Tibial nerve (tissue), 3 donors: ENCODE data around the gene FNIP2.

Source experiments
- POLR2A ChIP-seq, 2 donors: fragments of 450-650 bp; IDR thresholded peaks; one replicate each; pipeline ENCODE4 v1.6.1; 2017; ENCODE audit warnings: antibody characterized with exemption in 2 of 2, mild to moderate bottlenecking in 2 of 2, moderate library complexity in 2 of 2
- TF ChIP-seq, protein P1 (sequence below), 5 experiments: fragments of 200-600 bp in 3 of 5; fragments of 450-650 bp in 2 of 5; sonication (generic) in 3 of 5; IDR thresholded peaks; one replicate each; pipeline ENCODE4 v1.5.1; 2016 to 2019; ENCODE audit warnings: antibody characterized with exemption in 5 of 5, mild to moderate bottlenecking in 3 of 5, moderate library complexity in 2 of 5

DNA sequence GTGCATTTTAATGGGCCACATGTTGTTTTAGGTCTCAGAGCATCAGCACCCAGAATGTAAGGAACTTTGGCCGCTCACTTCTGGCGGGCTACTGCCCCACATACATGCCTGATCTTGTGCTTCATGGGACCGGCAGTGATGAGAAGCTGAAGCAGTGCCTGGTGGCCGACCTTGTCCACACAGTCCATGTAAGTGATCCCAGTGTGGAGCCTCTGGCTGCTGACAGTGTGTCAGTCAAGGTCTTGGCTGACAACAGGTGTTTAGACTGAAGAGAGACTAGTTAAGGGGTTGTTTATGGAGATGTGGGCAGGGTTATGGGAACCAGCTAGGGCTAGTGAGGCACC, 101.4 kb downstream of the FNIP2 start:
- TF ChIP-seq POLR2A (IDR thresholded peaks at IDR 0.05), result no peak
- TF ChIP-seq, protein P1, sequence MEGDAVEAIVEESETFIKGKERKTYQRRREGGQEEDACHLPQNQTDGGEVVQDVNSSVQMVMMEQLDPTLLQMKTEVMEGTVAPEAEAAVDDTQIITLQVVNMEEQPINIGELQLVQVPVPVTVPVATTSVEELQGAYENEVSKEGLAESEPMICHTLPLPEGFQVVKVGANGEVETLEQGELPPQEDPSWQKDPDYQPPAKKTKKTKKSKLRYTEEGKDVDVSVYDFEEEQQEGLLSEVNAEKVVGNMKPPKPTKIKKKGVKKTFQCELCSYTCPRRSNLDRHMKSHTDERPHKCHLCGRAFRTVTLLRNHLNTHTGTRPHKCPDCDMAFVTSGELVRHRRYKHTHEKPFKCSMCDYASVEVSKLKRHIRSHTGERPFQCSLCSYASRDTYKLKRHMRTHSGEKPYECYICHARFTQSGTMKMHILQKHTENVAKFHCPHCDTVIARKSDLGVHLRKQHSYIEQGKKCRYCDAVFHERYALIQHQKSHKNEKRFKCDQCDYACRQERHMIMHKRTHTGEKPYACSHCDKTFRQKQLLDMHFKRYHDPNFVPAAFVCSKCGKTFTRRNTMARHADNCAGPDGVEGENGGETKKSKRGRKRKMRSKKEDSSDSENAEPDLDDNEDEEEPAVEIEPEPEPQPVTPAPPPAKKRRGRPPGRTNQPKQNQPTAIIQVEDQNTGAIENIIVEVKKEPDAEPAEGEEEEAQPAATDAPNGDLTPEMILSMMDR (IDR thresholded peaks at IDR 0.05), result no peak
